WTC11 (cell line): ENCODE data around the gene SCYL1. TPM values are rescaled to one million over a fixed set of nuclear protein-coding genes. Genes with fewer than 3 reads are reported as not detected.
"Not testable (repeated sequence)": the region's sequence is repeated elsewhere in the genome, so short reads cannot be mapped to it uniquely, and the experiment has no call there.

Source experiments
- ATAC-seq: fragments of 200-7000 bp; cut with Tn5 transposase; 2 replicates; pipeline ENCODE4 v1.10.0; 2021; ENCODE audit warnings: mild to moderate bottlenecking, moderate library complexity
- CTCF ChIA-PET: fragments of 300-600 bp; sonication (Branson Sonifier 250); formaldehyde crosslinking; loops from one replicate; lab custom pipeline; 2021; ENCODE audit warnings: antibody characterized with exemption; lab: Charles Lee
- POLR2A ChIA-PET: fragments of 350-600 bp; sonication (Branson Sonifier 250); formaldehyde crosslinking; loops from one replicate; lab custom pipeline; 2021; ENCODE audit warnings: antibody characterized with exemption; lab: Charles Lee
- DNase-seq: peaks from one replicate; pipeline ENCODE4 v3.0.0; 2021; ENCODE audit warnings: low spot score
- H3K27ac Mint-ChIP-seq: 2 replicates; pipeline ENCODE4 v1.8.0; 2021; ENCODE audit warnings: mixed read lengths
- H3K27me3 Mint-ChIP-seq: 2 replicates; pipeline ENCODE4 v1.8.0; 2021; ENCODE audit warnings: low read depth, mild to moderate bottlenecking, moderate library complexity, mixed read lengths
- H3K36me3 Mint-ChIP-seq: 2 replicates; pipeline ENCODE4 v1.8.0; 2021; ENCODE audit warnings: mixed read lengths
- H3K4me1 Mint-ChIP-seq: 2 replicates; pipeline ENCODE4 v1.8.0; 2022; ENCODE audit warnings: mixed read lengths
- H3K4me3 Mint-ChIP-seq: 2 replicates; pipeline ENCODE4 v1.8.0; 2021; ENCODE audit warnings: mild to moderate bottlenecking, moderate library complexity, mixed read lengths
- H3K9me3 Mint-ChIP-seq: 2 replicates; pipeline ENCODE4 v1.8.0; 2021; ENCODE audit warnings: mixed read lengths
- ELF4 ChIP-seq: sonication (generic); formaldehyde crosslinking; IDR thresholded peaks from 2 replicates; pipeline ENCODE4 v1.8.1; 2022; ENCODE audit warnings: low read depth, mild to moderate bottlenecking, moderate library complexity, missing genetic modification reagents
- ESRRA ChIP-seq: sonication (generic); formaldehyde crosslinking; IDR thresholded peaks from 2 replicates; pipeline ENCODE4 v1.8.1; 2022; ENCODE audit warnings: mild to moderate bottlenecking, missing genetic modification reagents, borderline replicate concordance
- JAZF1 ChIP-seq: fragments of 250-450 bp; sonication (Bioruptor Pico); IDR thresholded peaks from 2 replicates; pipeline ENCODE4 v1.9.0; 2021; ENCODE audit warnings: moderate library complexity, mild to moderate bottlenecking, inconsistent platforms
- JUN ChIP-seq: sonication (generic); formaldehyde crosslinking; IDR thresholded peaks from 2 replicates; pipeline ENCODE4 v1.8.0; 2023; ENCODE audit warnings: mild to moderate bottlenecking, missing genetic modification reagents
- NFE2L1 ChIP-seq: sonication (generic); formaldehyde crosslinking; IDR thresholded peaks from 2 replicates; pipeline ENCODE4 v1.8.1; 2023; ENCODE audit warnings: missing genetic modification reagents
- NFYB ChIP-seq: sonication (generic); formaldehyde crosslinking; conservative IDR thresholded peaks from 2 replicates; pipeline ENCODE4 v1.8.0; 2022; ENCODE audit warnings: low read depth, missing genetic modification reagents
- ZBTB21 ChIP-seq: sonication (generic); formaldehyde crosslinking; IDR thresholded peaks from 2 replicates; pipeline ENCODE4 v1.8.1; 2023; ENCODE audit warnings: mild to moderate bottlenecking, missing genetic modification reagents, borderline replicate concordance
- ZNF219 ChIP-seq: sonication (generic); formaldehyde crosslinking; IDR thresholded peaks from 2 replicates; pipeline ENCODE4 v1.8.0; 2023; ENCODE audit warnings: missing genetic modification reagents, mild to moderate bottlenecking, borderline replicate concordance
- total RNA-seq: library from RNA; stranded (reverse); gene quantifications from 3 replicates; pipeline ENCODE4 v1.2.3, GENCODE V29; 2021
- TF ChIP-seq, protein P1 (sequence below): fragments of 250-450 bp; sonication (Bioruptor Pico); conservative IDR thresholded peaks from 2 replicates; pipeline ENCODE4 v1.9.0; 2021; ENCODE audit warnings: mild to moderate bottlenecking
- TF ChIP-seq, protein P2 (sequence below): fragments of 250-450 bp; sonication (Bioruptor Pico); IDR thresholded peaks from 2 replicates; pipeline ENCODE4 v1.9.0; 2021; ENCODE audit warnings: mild to moderate bottlenecking, borderline replicate concordance
- TF ChIP-seq, protein P3 (sequence below): sonication (generic); formaldehyde crosslinking; IDR thresholded peaks from 2 replicates; pipeline ENCODE4 v1.8.0; 2023; ENCODE audit warnings: missing genetic modification reagents, mild to moderate bottlenecking, borderline replicate concordance

The SCYL1 gene
- total RNA-seq, 1 experiment from 2014 or later = 76.8 TPM

DNA sequence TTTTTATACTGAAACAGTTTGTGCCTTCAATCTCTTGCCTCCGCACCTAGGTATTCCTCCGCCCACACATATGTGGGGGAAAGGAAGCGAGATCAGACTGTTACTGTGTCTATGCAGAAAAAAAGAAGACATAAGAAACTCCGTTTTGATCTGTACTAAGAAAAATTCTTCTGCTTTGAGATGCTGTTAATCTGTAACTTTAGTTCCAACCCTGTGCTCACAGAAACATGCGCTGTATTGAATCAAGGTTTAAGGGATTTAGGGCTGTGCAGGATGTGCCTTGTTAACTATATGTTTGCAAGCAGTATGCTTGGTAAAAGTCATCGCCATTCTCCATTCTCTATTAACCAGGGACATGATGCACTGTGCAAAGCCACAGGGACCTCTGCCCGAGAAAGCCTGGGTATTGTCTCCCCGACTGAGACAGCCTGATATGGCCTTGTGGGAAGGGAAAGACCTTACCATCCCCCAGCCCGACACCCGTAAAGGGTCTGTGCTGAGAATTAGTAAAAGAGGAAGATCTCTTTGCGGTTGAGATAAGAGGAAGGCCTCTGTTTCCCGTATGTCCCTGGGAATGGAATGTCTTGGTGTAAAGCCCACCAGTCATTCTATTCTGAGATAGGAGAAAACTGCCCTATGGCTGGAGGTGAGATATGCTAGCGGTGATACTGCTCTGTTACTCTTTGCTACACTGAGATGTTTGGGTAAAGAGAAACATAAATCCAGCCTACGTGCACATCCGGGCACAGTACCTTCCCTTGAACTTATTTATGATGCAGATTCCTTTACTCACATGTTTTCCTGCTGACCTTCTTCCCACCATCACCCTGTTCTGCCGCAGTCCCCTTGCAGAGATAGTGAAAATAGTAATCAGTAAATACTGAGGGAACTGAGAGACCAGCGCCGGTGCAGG is 1.9 kb upstream of the SCYL1 start:
- DNase-seq, H3K9me3 Mint-ChIP-seq, CTCF ChIA-PET, H3K4me3 Mint-ChIP-seq, POLR2A ChIA-PET, H3K36me3 Mint-ChIP-seq, ATAC-seq, H3K27ac Mint-ChIP-seq: not testable (repeated sequence)
- H3K27me3 Mint-ChIP-seq = peaks cover 11% of the 10 kb centered on the region
- H3K4me1 Mint-ChIP-seq = peaks cover 19% of the 10 kb centered on the region

DNA sequence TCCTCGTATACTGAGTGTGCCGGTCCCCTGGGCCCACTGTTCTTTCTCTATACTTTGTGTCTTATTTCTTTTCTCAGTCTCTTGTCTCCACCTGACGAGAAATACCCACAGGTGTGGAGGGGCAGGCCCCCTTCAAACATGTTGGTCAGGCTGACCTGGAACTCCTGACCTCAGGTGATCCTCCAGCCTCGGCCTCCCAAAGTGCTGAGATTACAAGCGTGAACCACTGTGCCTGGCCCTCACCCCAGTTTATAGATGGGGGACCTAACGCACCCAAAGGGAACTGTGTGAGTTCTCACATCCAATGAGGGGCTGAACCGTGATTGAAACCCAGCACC is 1.3 kb upstream of the SCYL1 start:
- not testable (repeated sequence) for H3K36me3 Mint-ChIP-seq

DNA sequence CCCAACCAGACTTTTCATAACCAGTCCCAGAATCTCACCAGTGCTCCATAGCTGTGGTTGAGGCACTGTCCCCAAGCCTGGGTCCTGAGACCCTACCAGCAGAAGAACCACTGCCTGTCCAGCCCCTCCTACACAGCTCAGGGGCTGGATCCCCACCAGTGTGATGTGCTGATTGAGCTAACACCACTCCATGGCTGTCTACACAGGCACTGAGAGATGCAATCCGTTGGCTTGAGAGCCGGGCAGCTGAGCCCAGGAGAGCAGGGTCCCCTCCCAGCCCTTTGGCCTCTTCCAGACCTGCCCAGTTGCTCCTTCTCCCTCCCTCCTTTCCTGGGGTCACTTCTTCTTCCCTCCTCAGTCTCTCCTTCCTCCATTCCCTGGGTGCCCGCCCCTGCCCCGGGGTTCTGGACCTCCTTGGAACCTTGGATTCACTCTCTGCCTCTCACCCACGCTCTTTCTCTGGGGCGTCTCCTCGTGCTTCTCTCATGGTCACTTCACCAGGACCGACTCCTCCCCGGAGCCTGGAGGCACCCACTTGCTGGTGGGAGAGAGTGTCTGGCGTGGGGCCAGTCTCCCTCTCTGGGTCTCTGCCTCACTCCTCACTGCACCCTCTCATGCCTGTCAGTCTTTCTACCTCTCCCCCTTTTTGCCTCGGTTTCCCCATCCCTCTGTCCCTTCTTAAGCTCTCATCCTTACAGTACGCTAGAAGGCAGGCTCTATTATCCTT is 706 bp upstream of the SCYL1 start:
- Mint-ChIP-seq H3K36me3 (peaks cover 7% of the 10 kb centered on the region), H3K27ac (no peak overlapping the region), H3K4me1 (peaks cover 19% of the 10 kb centered on the region), H3K4me3 (peak overlapping the region; percentile 73), H3K27me3 (peaks cover 11% of the 10 kb centered on the region), H3K9me3 (no peaks in the 10 kb centered on the region)
- POLR2A ChIA-PET = interaction anchor here (1.1 to 2.1 kb wide), 5 partner anchors 16 to 170 kb away, joined by 4 to 11 read pairs (median 5); partner anchors contain the start of genes MALAT1 and TIGD3
- TF ChIP-seq ZBTB21 (CRISPR knock-in tag) = no peak
- no peak for TF ChIP-seq NFYB (CRISPR knock-in tag)
- TF ChIP-seq, protein P1, sequence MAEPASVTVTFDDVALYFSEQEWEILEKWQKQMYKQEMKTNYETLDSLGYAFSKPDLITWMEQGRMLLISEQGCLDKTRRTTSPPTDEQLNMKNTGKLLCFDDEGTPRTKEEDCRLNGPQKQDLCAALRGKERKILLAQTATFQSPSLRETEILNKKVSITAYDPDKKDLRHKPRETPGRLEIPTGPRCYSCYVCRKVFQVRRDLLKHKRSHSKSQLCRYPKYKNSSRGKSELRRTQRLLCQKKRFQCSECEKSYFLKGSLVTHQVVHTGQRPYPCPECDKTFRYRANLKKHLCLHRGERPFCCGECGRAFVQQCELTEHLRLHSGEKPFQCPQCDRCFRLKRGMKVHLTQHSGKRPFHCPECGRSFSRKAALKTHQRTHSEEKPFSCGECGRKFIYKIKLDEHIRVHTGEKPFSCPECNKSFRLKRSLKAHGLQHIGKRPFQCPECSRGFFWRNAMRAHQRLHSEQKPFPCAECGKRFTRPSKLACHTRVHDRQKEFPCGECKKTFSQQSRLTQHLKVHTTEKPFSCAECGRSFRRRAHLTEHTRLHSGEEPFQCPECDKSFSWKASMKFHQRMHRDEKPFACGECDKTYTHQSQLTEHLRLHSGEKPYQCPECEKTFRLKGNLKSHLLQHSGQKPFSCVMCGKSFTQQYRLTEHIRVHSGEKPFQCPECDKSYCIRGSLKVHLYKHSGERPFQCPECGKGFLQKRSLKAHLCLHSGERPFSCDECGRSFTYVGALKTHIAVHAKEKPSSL (CRISPR knock-in tag) = no peak
- TF ChIP-seq, protein P2, sequence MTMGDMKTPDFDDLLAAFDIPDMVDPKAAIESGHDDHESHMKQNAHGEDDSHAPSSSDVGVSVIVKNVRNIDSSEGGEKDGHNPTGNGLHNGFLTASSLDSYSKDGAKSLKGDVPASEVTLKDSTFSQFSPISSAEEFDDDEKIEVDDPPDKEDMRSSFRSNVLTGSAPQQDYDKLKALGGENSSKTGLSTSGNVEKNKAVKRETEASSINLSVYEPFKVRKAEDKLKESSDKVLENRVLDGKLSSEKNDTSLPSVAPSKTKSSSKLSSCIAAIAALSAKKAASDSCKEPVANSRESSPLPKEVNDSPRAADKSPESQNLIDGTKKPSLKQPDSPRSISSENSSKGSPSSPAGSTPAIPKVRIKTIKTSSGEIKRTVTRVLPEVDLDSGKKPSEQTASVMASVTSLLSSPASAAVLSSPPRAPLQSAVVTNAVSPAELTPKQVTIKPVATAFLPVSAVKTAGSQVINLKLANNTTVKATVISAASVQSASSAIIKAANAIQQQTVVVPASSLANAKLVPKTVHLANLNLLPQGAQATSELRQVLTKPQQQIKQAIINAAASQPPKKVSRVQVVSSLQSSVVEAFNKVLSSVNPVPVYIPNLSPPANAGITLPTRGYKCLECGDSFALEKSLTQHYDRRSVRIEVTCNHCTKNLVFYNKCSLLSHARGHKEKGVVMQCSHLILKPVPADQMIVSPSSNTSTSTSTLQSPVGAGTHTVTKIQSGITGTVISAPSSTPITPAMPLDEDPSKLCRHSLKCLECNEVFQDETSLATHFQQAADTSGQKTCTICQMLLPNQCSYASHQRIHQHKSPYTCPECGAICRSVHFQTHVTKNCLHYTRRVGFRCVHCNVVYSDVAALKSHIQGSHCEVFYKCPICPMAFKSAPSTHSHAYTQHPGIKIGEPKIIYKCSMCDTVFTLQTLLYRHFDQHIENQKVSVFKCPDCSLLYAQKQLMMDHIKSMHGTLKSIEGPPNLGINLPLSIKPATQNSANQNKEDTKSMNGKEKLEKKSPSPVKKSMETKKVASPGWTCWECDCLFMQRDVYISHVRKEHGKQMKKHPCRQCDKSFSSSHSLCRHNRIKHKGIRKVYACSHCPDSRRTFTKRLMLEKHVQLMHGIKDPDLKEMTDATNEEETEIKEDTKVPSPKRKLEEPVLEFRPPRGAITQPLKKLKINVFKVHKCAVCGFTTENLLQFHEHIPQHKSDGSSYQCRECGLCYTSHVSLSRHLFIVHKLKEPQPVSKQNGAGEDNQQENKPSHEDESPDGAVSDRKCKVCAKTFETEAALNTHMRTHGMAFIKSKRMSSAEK (CRISPR knock-in tag) = no peak
- no peak for TF ChIP-seq ESRRA (CRISPR knock-in tag)
- no peak for TF ChIP-seq NFE2L1 (CRISPR knock-in tag)
- TF ChIP-seq, protein P3, sequence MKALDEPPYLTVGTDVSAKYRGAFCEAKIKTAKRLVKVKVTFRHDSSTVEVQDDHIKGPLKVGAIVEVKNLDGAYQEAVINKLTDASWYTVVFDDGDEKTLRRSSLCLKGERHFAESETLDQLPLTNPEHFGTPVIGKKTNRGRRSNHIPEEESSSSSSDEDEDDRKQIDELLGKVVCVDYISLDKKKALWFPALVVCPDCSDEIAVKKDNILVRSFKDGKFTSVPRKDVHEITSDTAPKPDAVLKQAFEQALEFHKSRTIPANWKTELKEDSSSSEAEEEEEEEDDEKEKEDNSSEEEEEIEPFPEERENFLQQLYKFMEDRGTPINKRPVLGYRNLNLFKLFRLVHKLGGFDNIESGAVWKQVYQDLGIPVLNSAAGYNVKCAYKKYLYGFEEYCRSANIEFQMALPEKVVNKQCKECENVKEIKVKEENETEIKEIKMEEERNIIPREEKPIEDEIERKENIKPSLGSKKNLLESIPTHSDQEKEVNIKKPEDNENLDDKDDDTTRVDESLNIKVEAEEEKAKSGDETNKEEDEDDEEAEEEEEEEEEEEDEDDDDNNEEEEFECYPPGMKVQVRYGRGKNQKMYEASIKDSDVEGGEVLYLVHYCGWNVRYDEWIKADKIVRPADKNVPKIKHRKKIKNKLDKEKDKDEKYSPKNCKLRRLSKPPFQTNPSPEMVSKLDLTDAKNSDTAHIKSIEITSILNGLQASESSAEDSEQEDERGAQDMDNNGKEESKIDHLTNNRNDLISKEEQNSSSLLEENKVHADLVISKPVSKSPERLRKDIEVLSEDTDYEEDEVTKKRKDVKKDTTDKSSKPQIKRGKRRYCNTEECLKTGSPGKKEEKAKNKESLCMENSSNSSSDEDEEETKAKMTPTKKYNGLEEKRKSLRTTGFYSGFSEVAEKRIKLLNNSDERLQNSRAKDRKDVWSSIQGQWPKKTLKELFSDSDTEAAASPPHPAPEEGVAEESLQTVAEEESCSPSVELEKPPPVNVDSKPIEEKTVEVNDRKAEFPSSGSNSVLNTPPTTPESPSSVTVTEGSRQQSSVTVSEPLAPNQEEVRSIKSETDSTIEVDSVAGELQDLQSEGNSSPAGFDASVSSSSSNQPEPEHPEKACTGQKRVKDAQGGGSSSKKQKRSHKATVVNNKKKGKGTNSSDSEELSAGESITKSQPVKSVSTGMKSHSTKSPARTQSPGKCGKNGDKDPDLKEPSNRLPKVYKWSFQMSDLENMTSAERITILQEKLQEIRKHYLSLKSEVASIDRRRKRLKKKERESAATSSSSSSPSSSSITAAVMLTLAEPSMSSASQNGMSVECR = no peak
- TF ChIP-seq JAZF1 (CRISPR knock-in tag) = no peak
- TF ChIP-seq ELF4 (CRISPR knock-in tag) = no peak
- TF ChIP-seq ZNF219 (CRISPR knock-in tag) = no peak
- no peak for TF ChIP-seq JUN (CRISPR knock-in tag)
- ATAC-seq (no peak; the same call in 1 of the 2 replicates), DNase-seq (no peak)
- CTCF ChIA-PET = interaction anchor here (0.6 to 3.3 kb wide), 11 partner anchors 14 to 194 kb away, joined by 3 to 27 read pairs (median 6); partner anchors contain the start of genes FAM89B and ZNRD2

More for the DNA sequence above, 1.3 kb upstream of the SCYL1 start:
- not testable (repeated sequence) for H3K9me3 Mint-ChIP-seq, ATAC-seq, DNase-seq, H3K27ac Mint-ChIP-seq
- Mint-ChIP-seq H3K4me1 (peaks cover 19% of the 10 kb centered on the region), H3K27me3 (peaks cover 11% of the 10 kb centered on the region), H3K4me3 (peak overlapping the region; percentile 31; the same call in 1 of the 2 replicates)
- ChIA-PET POLR2A (interaction anchor here (1.5 kb wide), 1 partner anchor 17 kb away, joined by 4 read pairs; no protein-coding TSS in a partner anchor), CTCF (interaction anchor here (2.1 to 3.3 kb wide), 2 partner anchors 13 to 17 kb away, joined by 6 to 27 read pairs; no protein-coding TSS in a partner anchor)
